HFFc6 (cell line): ENCODE measurements around the gene DGCR2. TPM values are rescaled to one million over a fixed set of nuclear protein-coding genes. Genes with fewer than 3 reads are reported as not detected.

Experiments used
- DNase-seq: peaks from one replicate; pipeline ENCODE4 v3.0.0-alpha.2; 2018
- H3K27ac Mint-ChIP-seq: 2 replicates; pipeline ENCODE4 v1.8.0; 2020; ENCODE audit warnings: mild to moderate bottlenecking, mixed read lengths
- H3K27me3 Mint-ChIP-seq: 2 replicates; pipeline ENCODE4 v1.8.0; 2021; ENCODE audit warnings: mild to moderate bottlenecking, moderate library complexity, mixed read lengths; ENCODE audit not compliant: insufficient read depth
- H3K36me3 Mint-ChIP-seq: 2 replicates; pipeline ENCODE4 v1.8.0; 2021; ENCODE audit warnings: low read depth, mixed read lengths
- H3K4me1 Mint-ChIP-seq: 2 replicates; pipeline ENCODE4 v1.8.0; 2020; ENCODE audit warnings: low read depth, mixed read lengths
- H3K4me3 Mint-ChIP-seq: 2 replicates; pipeline ENCODE4 v1.8.0; 2020; ENCODE audit warnings: mild to moderate bottlenecking, moderate library complexity, mixed read lengths
- H3K9me3 Mint-ChIP-seq: 2 replicates; pipeline ENCODE4 v1.8.0; 2020; ENCODE audit warnings: mild to moderate bottlenecking, mixed read lengths
- CTCF ChIP-seq: fragments of 200-600 bp; sonication (generic); IDR thresholded peaks from 2 replicates; pipeline ENCODE4 v1.5.0; 2021; ENCODE audit warnings: antibody characterized with exemption, mild to moderate bottlenecking
- total RNA-seq, 6 experiments: library from RNA; stranded (reverse); fragmentation: NEBNext Ultra II Directional; extraction: Animal tissue kit (Norgen Biotek cat#: 25700); gene quantifications; 2 replicates in 1 of 6; 3 replicates in 5 of 6; pipeline ENCODE4 v1.2.3, GENCODE V29; 2021

Gene DGCR2
- total RNA-seq, 6 experiments from 2014 or later: 46.1 to 57.9 (median 53.7) TPM

GRCh38 chr22:19043121-19044085 is 78.8 kb downstream of the DGCR2 start:
- Mint-ChIP-seq H3K36me3 (peaks cover 29% of the 10 kb centered on the region), H3K4me3 (no peak overlapping the region; the same call in 1 of the 2 replicates), H3K9me3 (no peaks in the 10 kb centered on the region), H3K27ac (peak overlapping the region; percentile 38; the same call in 1 of the 2 replicates), H3K27me3 (no peaks in the 10 kb centered on the region), H3K4me1 (peaks cover 18% of the 10 kb centered on the region)
- TF ChIP-seq CTCF: no peak
- peak; percentile 57 for DNase-seq

- no peak for DNase-seq
- Mint-ChIP-seq H3K4me1 (peaks cover 18% of the 10 kb centered on the region), H3K9me3 (no peaks in the 10 kb centered on the region), H3K27ac (no peak overlapping the region), H3K36me3 (peaks cover 25% of the 10 kb centered on the region), H3K4me3 (no peak overlapping the region), H3K27me3 (no peaks in the 10 kb centered on the region)
- TF ChIP-seq CTCF: no peak
Observed at GRCh38 chr22:19042285-19043120, 79.7 kb downstream of the DGCR2 start.

GRCh38 chr22:19041704-19042074 is 80.5 kb downstream of the DGCR2 start:
- Mint-ChIP-seq H3K9me3 (no peaks in the 10 kb centered on the region), H3K4me3 (no peak overlapping the region), H3K27me3 (no peaks in the 10 kb centered on the region), H3K27ac (no peak overlapping the region), H3K36me3 (peaks cover 24% of the 10 kb centered on the region), H3K4me1 (peaks cover 18% of the 10 kb centered on the region)
- TF ChIP-seq CTCF: no peak
- no peak for DNase-seq

- peaks cover 19% of the 10 kb centered on the region for H3K36me3 Mint-ChIP-seq
- DNase-seq: no peak
Observed at GRCh38 chr22:19040888-19041703, 81.1 kb downstream of the DGCR2 start.

More at GRCh38 chr22:19040888-19041703, 81.1 kb downstream of the DGCR2 start:
- no peaks in the 10 kb centered on the region for H3K9me3 Mint-ChIP-seq
- H3K4me3 Mint-ChIP-seq: no peak overlapping the region
- H3K4me1 Mint-ChIP-seq: peaks cover 18% of the 10 kb centered on the region
- TF ChIP-seq CTCF: no peak
- H3K27me3 Mint-ChIP-seq: peaks cover 2% of the 10 kb centered on the region; the same call in 1 of the 2 replicates
- no peak overlapping the region for H3K27ac Mint-ChIP-seq
